ENCODE measurements around the gene EDIL3. TPM values are rescaled to one million over a fixed set of nuclear protein-coding genes. Genes with fewer than 3 reads are reported as not detected.

The EDIL3 gene
- polyA plus RNA-seq, 1 donor (not counting 4 experiments of a cell fraction or from before 2014, with no cell fraction given): 0.34 TPM

DNA sequence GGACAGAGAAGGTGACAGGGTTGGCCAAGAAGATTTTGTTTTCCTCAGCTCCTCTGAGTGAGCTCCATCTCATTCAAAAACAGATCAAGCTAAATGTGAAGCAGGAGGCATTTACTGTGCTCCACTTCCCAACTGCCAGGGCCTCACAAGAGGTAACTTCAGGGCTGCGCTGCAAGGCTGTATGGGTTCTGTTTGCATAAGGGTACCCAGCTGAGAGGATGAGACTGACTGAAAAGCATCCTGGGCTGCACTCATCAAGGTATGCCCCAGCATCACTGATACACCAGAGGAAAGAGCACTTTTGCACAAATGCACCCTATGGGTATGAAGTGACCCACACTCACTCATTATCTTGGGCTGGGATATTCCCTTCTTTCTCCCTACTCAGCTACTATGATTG is 347.8 kb downstream of the EDIL3 start:
- no peak for TF ChIP-seq EZH2 (IDR thresholded peaks at IDR 0.05; ENCODE audit: low read length)
- TF ChIP-seq CTCF (optimal IDR thresholded peaks at IDR 0.05 in 1 of 3, IDR thresholded peaks at IDR 0.05 in 1 of 3, conservative IDR thresholded peaks at IDR 0.05 in 1 of 3; ENCODE audit: extremely low read depth in 1 of 3, insufficient read depth in 2 of 3, low read length in 3 of 3): no peak

DNA sequence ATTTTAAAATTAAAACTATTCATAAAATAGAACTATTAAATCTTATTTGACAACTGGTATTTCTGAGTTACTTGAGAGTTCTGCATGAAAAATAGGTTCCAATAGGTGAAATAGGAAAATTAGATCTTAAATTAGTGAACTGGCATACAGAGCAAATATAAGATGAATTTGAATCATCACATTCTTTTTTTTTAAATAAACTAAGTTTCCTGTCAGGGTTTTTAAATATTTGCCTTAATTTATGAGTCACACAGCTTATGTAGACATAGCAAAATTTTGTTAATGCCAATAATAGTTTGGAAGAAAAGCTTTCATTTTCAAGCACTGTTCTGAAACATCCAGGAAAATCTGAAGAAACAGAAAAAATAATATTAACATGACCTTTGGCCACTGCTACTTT is 352.4 kb downstream of the EDIL3 start:
- no peaks in the 10 kb centered on the region for H3K9me3 ChIP-seq (ENCODE audit: control insufficient read depth, low read depth, low read length)
- H3K4me1 ChIP-seq (ENCODE audit: control insufficient read depth, extremely low read depth, insufficient read depth, low read length): no peaks in the 10 kb centered on the region
- H3K9me1 ChIP-seq (ENCODE audit: control insufficient read depth, extremely low read depth, insufficient read depth, low read length): no peaks in the 10 kb centered on the region
- H3K4me3 ChIP-seq (ENCODE audit: control insufficient read depth in 2 of 3, extremely low read depth in 1 of 3, insufficient read depth in 2 of 3, low read depth in 1 of 3, low read length in 3 of 3): no peak overlapping the region
- H3K9ac ChIP-seq (ENCODE audit: control insufficient read depth, extremely low read depth, insufficient read depth, low read length): no peak overlapping the region
- no peak overlapping the region for H3K27ac ChIP-seq (ENCODE audit: control insufficient read depth, insufficient read depth, low read length)
- no peaks in the 10 kb centered on the region for H3K36me3 ChIP-seq (ENCODE audit: control insufficient read depth in 2 of 2, extremely low read depth in 1 of 2, insufficient read depth in 2 of 2, low read length in 2 of 2)
- DNase-seq (ENCODE audit: low read depth, low spot score) (no peak), FAIRE-seq (no peak)
- no peaks in the 10 kb centered on the region for H4K20me1 ChIP-seq (ENCODE audit: control insufficient read depth, extremely low read depth, insufficient read depth, low read length)
- H2AFZ ChIP-seq (ENCODE audit: control insufficient read depth, low read length): no peak overlapping the region
- H3K27me3 ChIP-seq (ENCODE audit: control insufficient read depth, extremely low read depth, insufficient read depth, low read length): no peaks in the 10 kb centered on the region
- no peaks in the 10 kb centered on the region for H3K79me2 ChIP-seq (ENCODE audit: control insufficient read depth, insufficient read depth, low read length)
- TF ChIP-seq EZH2 (IDR thresholded peaks at IDR 0.05; ENCODE audit: low read length) (no peak), CTCF (optimal IDR thresholded peaks at IDR 0.05 in 1 of 3, IDR thresholded peaks at IDR 0.05 in 1 of 3, conservative IDR thresholded peaks at IDR 0.05 in 1 of 3; ENCODE audit: extremely low read depth in 1 of 3, insufficient read depth in 2 of 3, low read length in 3 of 3) (no peak)
- no peak overlapping the region for H3K4me2 ChIP-seq (ENCODE audit: control insufficient read depth, extremely low read depth, insufficient read depth, low read depth, low read length)
- dilution Hi-C loops (cut with MboI; ENCODE audit: extremely low pct_ligation_motif_present, low sequenced_read_pairs): no loop called here

More for the DNA sequence above, 347.8 kb downstream of the EDIL3 start:
- Histone ChIP-seq H3K4me1 (ENCODE audit: control insufficient read depth, extremely low read depth, insufficient read depth, low read length) (no peaks in the 10 kb centered on the region), H2AFZ (ENCODE audit: control insufficient read depth, low read length) (no peak overlapping the region), H3K79me2 (ENCODE audit: control insufficient read depth, insufficient read depth, low read length) (no peaks in the 10 kb centered on the region), H3K27ac (ENCODE audit: control insufficient read depth, insufficient read depth, low read length) (no peak overlapping the region), H3K9me1 (ENCODE audit: control insufficient read depth, extremely low read depth, insufficient read depth, low read length) (no peaks in the 10 kb centered on the region), H3K9ac (ENCODE audit: control insufficient read depth, extremely low read depth, insufficient read depth, low read length) (no peak overlapping the region), H3K27me3 (ENCODE audit: control insufficient read depth, extremely low read depth, insufficient read depth, low read length) (no peaks in the 10 kb centered on the region), H3K4me3 (ENCODE audit: control insufficient read depth in 2 of 3, extremely low read depth in 1 of 3, insufficient read depth in 2 of 3, low read depth in 1 of 3, low read length in 3 of 3) (no peak overlapping the region), H4K20me1 (ENCODE audit: control insufficient read depth, extremely low read depth, insufficient read depth, low read length) (no peaks in the 10 kb centered on the region), H3K4me2 (ENCODE audit: control insufficient read depth, extremely low read depth, insufficient read depth, low read depth, low read length) (no peak overlapping the region), H3K9me3 (ENCODE audit: control insufficient read depth, low read depth, low read length) (no peaks in the 10 kb centered on the region), H3K36me3 (ENCODE audit: control insufficient read depth in 2 of 2, extremely low read depth in 1 of 2, insufficient read depth in 2 of 2, low read length in 2 of 2) (no peaks in the 10 kb centered on the region)
- no peak for FAIRE-seq
- no peak for DNase-seq (ENCODE audit: low read depth, low spot score)
- dilution Hi-C loops (cut with MboI; ENCODE audit: extremely low pct_ligation_motif_present, low sequenced_read_pairs): no loop called here

Data from keratinocyte (primary cell).